ENCODE data around the gene IL4.

DNA sequence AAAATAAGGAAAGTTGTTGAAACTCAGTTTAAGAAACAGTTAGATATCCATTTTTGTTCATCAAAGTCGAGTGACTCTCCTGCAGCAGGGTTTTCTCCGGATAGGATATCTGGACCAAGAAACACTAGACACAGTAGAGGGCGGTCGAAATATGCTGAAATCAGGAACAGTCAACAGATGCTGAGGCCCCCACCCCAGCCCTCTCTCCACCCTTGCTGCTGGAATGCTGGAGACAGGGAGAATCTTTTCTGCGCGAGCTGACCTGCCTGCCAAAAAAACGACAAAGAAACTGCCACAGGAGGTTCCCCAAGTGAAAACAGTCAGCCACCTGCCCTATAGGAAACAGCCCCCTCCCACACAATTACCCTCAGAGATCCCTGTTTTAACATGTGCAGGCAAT, 20.1 kb upstream of the IL4 start:
- TF ChIP-seq, protein P1, sequence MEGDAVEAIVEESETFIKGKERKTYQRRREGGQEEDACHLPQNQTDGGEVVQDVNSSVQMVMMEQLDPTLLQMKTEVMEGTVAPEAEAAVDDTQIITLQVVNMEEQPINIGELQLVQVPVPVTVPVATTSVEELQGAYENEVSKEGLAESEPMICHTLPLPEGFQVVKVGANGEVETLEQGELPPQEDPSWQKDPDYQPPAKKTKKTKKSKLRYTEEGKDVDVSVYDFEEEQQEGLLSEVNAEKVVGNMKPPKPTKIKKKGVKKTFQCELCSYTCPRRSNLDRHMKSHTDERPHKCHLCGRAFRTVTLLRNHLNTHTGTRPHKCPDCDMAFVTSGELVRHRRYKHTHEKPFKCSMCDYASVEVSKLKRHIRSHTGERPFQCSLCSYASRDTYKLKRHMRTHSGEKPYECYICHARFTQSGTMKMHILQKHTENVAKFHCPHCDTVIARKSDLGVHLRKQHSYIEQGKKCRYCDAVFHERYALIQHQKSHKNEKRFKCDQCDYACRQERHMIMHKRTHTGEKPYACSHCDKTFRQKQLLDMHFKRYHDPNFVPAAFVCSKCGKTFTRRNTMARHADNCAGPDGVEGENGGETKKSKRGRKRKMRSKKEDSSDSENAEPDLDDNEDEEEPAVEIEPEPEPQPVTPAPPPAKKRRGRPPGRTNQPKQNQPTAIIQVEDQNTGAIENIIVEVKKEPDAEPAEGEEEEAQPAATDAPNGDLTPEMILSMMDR (IDR thresholded peaks at IDR 0.05), result no peak
- no peak for TF ChIP-seq POLR2A (IDR thresholded peaks at IDR 0.05)
